Stimulated activated CD4-positive, alpha-beta T cell treated with anti-CD3 and anti-CD28 coated beads, Interleukin-1b, Interleukin-23, amount 100 ng/mL, for 4 hours (primary cell): ENCODE data around the gene TBC1D16.
A peak's percentile ranks its signal among the peaks of the same experiment; 100 is the strongest.

Source experiments
- DNase-seq, 2 donors: peaks; one replicate each; pipeline ENCODE4 v3.0.0-alpha.2; 2020; ENCODE audit warnings: low read depth in 2 of 2

Gene TBC1D16, protein sequence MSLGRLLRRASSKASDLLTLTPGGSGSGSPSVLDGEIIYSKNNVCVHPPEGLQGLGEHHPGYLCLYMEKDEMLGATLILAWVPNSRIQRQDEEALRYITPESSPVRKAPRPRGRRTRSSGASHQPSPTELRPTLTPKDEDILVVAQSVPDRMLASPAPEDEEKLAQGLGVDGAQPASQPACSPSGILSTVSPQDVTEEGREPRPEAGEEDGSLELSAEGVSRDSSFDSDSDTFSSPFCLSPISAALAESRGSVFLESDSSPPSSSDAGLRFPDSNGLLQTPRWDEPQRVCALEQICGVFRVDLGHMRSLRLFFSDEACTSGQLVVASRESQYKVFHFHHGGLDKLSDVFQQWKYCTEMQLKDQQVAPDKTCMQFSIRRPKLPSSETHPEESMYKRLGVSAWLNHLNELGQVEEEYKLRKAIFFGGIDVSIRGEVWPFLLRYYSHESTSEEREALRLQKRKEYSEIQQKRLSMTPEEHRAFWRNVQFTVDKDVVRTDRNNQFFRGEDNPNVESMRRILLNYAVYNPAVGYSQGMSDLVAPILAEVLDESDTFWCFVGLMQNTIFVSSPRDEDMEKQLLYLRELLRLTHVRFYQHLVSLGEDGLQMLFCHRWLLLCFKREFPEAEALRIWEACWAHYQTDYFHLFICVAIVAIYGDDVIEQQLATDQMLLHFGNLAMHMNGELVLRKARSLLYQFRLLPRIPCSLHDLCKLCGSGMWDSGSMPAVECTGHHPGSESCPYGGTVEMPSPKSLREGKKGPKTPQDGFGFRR

GRCh38 chr17:80035687-80035936 is at the start of gene TBC1D16:
TSS of gene TBC1D16 (minus strand) at chr17:80035872. CDS start at chr17:80013547, 22,325 bp downstream.
- DNase-seq, result no peak

GRCh38 chr17:80084773-80085172 is 49.1 kb upstream of the TBC1D16 start:
- DNase-seq, result no peak

- DNase-seq, result no peak
Observed at GRCh38 chr17:80083136-80083661, 47.5 kb upstream of the TBC1D16 start.

DNA sequence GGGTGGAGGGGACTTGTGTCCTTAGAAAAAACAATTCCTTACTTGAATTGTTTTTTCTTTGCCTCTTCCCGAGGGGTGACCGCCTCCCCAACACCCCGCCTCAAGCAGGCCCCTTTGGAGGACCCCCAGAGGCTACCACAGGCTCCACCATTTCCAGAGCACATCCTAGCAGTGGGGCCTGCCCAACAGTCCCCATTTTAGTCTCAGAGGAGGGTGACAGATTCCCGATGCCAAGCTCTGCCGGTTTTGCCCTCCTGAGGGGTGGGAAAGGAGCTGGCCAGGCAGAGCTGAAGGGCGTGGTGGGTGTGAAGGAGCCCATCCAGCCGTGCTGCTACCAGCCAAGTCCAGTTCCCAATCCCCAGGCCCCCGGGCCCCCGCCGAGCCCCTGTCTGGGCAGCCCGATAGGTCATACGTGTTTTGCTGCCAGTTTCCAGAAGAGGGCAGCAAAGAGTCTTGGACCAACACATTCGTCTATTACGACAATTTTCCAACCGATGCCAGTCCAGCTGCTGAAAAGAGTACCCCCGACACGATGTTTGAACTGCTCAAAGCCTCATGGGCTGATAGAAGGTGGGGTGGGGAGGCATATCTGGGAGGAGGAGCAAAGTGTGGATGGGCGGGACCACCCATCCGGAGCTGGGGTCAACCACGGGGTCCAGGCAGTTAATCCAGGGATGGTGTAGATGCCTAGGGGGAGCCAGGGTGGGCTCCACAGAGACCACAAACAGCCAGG is 46.9 kb upstream of the TBC1D16 start:
- DNase-seq, result peak; percentile 29 to 53

- DNase-seq, result no peak
Observed at GRCh38 chr17:80081596-80081995, 45.9 kb upstream of the TBC1D16 start.

DNA sequence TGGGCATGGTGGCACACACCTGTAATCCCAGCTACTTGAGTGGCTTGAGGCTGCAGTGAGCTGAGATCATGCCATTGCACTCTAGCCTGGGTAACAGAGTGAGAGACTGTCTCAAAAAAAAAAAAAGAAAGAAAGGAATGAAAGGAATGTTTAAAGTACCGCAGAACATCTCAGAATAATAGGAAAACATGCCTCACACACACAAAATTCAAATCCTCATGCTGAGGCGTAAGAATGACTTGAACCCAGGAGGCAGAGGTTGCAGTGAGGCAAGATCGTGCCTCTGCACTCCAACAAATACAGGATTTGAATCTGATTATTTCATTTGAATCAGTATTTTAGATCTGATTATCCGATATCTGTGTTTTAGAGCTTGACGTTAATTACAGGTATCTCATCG is 44.4 kb upstream of the TBC1D16 start:
- no peak for DNase-seq

DNA sequence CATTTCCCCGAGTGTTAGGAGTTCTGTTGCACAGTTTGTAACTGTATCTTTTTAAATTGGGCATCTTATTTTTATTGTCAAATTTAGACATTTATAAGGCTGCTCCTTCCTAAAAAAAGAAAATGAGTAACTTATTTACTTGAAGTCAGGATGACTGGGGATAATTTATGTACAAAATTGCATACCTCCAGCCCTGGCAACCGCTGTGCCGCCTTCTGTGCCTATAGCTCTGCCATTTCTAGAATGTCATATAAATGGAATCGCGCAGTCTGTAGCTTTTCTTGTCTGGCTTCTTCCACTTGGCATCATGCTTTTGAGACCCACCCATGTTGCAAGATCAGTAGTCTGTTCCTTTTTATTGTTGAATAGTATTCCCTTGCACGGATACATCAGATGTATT is 36.7 kb upstream of the TBC1D16 start:
- DNase-seq, result no peak

DNA sequence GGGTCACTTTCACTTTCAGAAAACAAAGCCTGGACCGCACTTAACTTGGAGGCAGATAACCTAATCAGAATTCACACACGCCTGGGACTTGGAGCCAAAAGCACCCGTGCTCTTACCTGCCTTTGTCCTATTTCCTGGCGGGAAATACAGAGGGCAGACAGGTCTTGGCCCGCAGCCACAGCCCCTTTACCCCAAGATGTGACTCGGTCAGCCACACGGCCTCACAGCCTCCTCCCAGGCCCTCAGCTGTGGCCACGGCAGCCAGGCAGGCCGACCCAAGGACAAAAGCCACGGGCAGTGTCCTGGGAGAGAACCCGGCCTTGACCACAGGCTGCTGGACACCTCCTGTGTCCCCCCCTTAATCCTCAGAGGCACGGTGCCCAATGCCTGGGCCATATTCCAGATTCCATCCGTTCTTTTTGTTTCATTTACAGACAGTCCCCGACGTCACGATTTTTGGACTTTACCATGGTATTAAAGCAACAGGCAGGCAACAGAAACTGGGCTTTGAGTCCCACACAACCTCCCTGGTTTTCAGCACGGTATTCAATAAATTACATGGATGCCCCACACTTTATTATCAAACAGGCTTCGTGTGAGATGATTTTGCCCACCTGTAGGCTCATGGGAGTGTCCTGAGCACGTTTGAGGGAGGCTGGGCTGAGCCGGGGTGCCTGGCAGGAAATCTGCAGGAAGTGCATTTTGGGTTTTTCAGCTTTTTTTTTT is 35.6 kb upstream of the TBC1D16 start:
- no peak for DNase-seq

GRCh38 chr17:80070375-80071115 is 34.9 kb upstream of the TBC1D16 start:
- DNase-seq, result no peak

DNA sequence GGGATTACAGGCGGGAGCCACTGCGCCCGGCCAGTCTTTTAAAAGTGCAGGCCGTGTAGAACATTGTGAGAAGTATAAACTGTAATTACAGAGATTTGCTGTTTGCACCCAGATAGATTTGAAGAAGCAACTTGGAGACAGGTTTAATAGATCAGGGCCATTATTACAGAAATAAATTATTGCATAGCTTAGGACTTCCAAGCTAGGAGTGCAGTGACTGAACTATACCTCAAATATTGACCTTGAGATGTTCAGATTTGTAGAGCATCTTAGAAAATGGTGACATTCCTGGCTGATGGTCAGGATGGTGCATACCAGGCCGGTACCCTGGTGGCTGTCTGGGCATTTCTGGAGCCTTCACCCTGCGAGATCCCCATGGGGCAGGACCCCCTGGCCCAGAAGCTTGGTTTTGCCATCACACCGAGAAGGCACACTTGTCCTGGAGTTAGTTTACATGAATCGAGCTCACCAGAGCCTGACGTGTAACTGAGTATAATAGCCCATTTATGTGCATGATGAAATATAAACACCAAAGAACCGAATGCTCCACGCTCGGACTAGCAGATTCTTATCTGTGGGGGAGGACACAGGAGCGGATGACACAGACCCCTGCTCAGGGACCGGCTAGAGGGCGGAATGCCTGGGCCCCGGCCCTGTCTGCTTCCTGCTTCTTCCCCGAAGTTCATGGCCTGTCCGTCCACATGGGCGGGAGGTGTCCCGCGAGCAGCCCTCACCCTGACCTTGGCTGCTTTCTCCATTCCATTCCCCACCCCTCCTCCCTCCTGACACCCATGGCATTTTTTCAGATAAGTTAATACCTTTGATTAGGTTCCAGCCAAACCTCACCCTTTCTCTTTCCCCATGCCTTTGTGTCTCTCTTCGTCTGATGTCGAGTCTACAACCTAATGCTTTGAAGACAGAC is 32.9 kb upstream of the TBC1D16 start:
- DNase-seq, result no peak

GRCh38 chr17:80067393-80067986 is 31.8 kb upstream of the TBC1D16 start:
- DNase-seq, result no peak

DNA sequence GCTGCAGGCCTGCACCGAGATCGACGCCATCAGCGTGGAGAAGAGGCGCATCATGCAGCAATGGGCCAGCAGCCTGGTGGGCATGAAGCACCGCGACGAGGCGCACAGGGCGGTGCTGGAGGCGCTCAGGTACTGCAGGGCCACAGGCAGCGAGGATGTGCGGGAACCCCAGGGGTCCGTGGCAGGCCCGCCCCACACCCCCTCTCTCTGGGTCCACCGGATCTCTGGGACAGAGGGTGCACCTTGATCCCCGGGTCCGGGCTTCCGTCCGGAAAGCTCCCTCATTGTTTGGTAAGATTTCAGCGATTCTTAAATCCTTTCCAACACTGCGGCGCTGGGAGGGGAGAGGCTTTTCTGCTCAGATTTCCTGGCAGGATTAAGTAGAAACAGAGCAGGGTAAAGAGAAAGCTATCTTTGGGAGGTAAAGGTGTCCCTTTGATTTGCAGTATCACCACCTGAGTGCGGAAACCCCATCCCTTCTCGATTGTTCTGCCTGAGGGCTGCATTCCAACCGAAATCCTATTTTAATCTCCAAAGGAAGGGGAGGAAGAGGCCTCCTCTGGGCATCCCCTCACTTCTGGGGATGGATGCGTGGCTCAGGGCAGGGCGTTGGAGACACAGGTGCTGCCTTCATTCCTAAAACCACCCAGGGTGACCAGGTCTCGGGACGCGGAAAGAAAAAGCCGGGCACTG is 30.0 kb upstream of the TBC1D16 start:
- DNase-seq, result no peak

DNA sequence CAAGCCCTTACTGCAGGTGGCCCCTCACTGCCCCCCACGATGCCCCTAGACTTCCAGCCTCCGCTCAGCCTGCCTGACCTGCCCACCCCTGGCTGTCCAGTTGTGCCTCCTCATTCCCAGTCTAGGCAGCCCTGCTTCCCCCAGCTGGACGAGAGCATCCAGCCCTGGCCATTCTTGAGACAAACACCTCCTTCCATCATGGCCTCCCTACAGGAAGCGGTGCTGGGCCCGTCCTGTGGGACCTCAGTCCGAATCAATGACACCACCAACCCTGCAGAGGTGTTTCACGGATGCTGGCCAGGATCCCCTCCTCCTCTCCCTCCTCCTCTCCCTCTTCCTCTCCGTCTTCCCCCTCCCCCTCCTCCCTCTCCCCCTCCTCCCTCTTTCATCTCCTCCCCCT is 29.0 kb upstream of the TBC1D16 start:
- no peak for DNase-seq

GRCh38 chr17:80063830-80064585 is 28.3 kb upstream of the TBC1D16 start:
- no peak for DNase-seq

- DNase-seq, result no peak
Observed at GRCh38 chr17:80061421-80061820, 25.7 kb upstream of the TBC1D16 start.

DNA sequence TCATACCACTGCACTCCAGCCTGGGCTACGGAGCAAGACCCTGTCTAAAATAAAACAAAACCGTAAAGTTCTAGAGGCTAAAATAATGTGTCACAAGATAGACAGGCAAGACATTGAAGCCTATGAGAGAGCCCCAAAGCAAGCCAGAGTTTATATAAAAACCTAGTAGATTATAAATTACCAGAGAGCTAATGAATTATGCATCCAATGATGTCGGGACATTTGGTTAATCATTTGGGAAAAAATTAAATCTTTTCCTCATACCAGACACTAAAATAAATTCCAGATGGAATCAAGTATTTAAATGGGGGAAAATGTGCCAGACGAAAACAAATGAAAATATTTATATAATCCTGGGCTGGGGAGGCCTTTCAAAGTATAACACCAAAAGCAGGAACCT is 25.0 kb upstream of the TBC1D16 start:
- no peak for DNase-seq

- DNase-seq, result no peak
Observed at GRCh38 chr17:80058311-80058955, 22.8 kb upstream of the TBC1D16 start.

DNA sequence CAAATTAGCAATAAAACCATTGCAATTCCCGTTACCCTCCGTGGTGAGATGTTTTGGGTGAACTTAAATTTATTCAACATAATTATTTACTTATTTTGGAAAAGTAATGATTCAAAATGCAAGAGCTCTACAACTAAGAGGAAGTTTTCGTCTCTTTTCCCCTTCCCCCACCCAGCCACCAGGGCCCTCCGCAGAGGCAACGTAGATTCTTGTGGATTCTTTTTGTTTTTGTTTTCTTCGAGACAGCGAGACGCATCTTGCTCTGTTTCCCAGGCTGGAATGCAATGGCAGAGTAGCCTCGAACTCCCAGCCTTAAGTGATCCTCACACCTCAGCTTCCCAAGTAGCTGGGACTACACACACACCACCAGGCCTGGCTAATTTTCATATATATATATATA is 19.9 kb upstream of the TBC1D16 start:
- no peak for DNase-seq
